H9 (cell line): ENCODE results near the gene ZNF646. TPM values are rescaled to one million over a fixed set of nuclear protein-coding genes. Genes with fewer than 3 reads are reported as not detected.
A peak's percentile ranks its signal among the peaks of the same experiment; 100 is the strongest.

Experiments
- DNase-seq: peaks from one replicate; pipeline ENCODE4 v3.0.0-alpha.2; 2017
- H2AFZ ChIP-seq: one replicate; pipeline ENCODE4 v1.6.1; 2013; ENCODE audit warnings: mild to moderate bottlenecking, low read length, control low read depth, moderate library complexity
- H2AK5ac ChIP-seq: 2 replicates; pipeline ENCODE4 v1.6.1; 2013; ENCODE audit warnings: low read length, control low read depth, mixed read lengths; ENCODE audit not compliant: insufficient read length
- H2BK120ac ChIP-seq: one replicate; pipeline ENCODE4 v1.6.1; 2013; ENCODE audit warnings: low read depth, mild to moderate bottlenecking, low read length, control low read depth, inconsistent platforms; ENCODE audit not compliant: poor library complexity, severe bottlenecking
- H2BK12ac ChIP-seq: 2 replicates; pipeline ENCODE4 v1.6.1; 2013; ENCODE audit warnings: low read length, control low read depth, mixed read lengths, low read depth; ENCODE audit not compliant: insufficient read length
- H2BK15ac ChIP-seq: 2 replicates; pipeline ENCODE4 v1.6.1; 2013; ENCODE audit warnings: low read depth, low read length, control low read depth
- H2BK20ac ChIP-seq: one replicate; pipeline ENCODE4 v1.6.1; 2013; ENCODE audit warnings: low read depth, mild to moderate bottlenecking, low read length, control low read depth, inconsistent platforms; ENCODE audit not compliant: poor library complexity, severe bottlenecking
- H2BK5ac ChIP-seq: 2 replicates; pipeline ENCODE4 v1.6.1; 2013; ENCODE audit warnings: low read length, control low read depth, mixed read lengths; ENCODE audit not compliant: insufficient read length
- H3K14ac ChIP-seq: 2 replicates; pipeline ENCODE4 v1.6.1; 2013; ENCODE audit warnings: low read length, control low read depth; ENCODE audit not compliant: insufficient read depth
- H3K18ac ChIP-seq: 2 replicates; pipeline ENCODE4 v1.6.1; 2013; ENCODE audit warnings: low read depth, mild to moderate bottlenecking, mixed read lengths, low read length, control low read depth; ENCODE audit not compliant: insufficient read length
- H3K23ac ChIP-seq: 2 replicates; pipeline ENCODE4 v1.6.1; 2013; ENCODE audit warnings: low read length, control low read depth, mixed read lengths, low read depth; ENCODE audit not compliant: insufficient read length
- H3K23me2 ChIP-seq: 2 replicates; pipeline ENCODE4 v1.6.1; 2013; ENCODE audit warnings: low read depth, mild to moderate bottlenecking, mixed read lengths, low read length, control low read depth; ENCODE audit not compliant: insufficient read length, poor library complexity, severe bottlenecking
- H3K27ac ChIP-seq: 2 replicates; pipeline ENCODE4 v1.5.1; 2013; ENCODE audit warnings: low read length, control low read depth, mixed read lengths, low read depth; ENCODE audit not compliant: insufficient read length
- H3K27me3 ChIP-seq: 2 replicates; pipeline ENCODE4 v1.6.1; 2013; ENCODE audit warnings: low read length, control low read depth, inconsistent platforms; ENCODE audit not compliant: insufficient read depth
- H3K4ac ChIP-seq: 2 replicates; pipeline ENCODE4 v1.6.1; 2013; ENCODE audit warnings: low read depth, mild to moderate bottlenecking, control low read depth, inconsistent platforms, low read length, moderate library complexity
- H3K4me1 ChIP-seq: 2 replicates; pipeline ENCODE4 v1.6.1; 2013; ENCODE audit warnings: low read length, control low read depth, inconsistent platforms; ENCODE audit not compliant: insufficient read depth
- H3K4me2 ChIP-seq: 2 replicates; pipeline ENCODE4 v1.6.1; 2013; ENCODE audit warnings: low read length, control low read depth, mixed read lengths; ENCODE audit not compliant: insufficient read length, insufficient read depth
- H3K56ac ChIP-seq: 2 replicates; pipeline ENCODE4 v1.6.1; 2013; ENCODE audit warnings: low read depth, mild to moderate bottlenecking, mixed read lengths, low read length, control low read depth; ENCODE audit not compliant: insufficient read length
- H3K79me1 ChIP-seq: 2 replicates; pipeline ENCODE4 v1.6.1; 2013; ENCODE audit warnings: low read depth, mild to moderate bottlenecking, moderate library complexity, low read length, control low read depth, inconsistent platforms; ENCODE audit not compliant: insufficient read depth, poor library complexity, severe bottlenecking
- H3K79me2 ChIP-seq: 2 replicates; pipeline ENCODE4 v1.6.1; 2013; ENCODE audit warnings: low read length, control low read depth, inconsistent platforms; ENCODE audit not compliant: insufficient read depth
- H3K9ac ChIP-seq: 2 replicates; pipeline ENCODE4 v1.6.1; 2013; ENCODE audit warnings: low read length, control low read depth, mixed read lengths; ENCODE audit not compliant: insufficient read length; ENCODE audit errors: extremely low read depth
- H3K9me3 ChIP-seq: one replicate; pipeline ENCODE4 v1.6.1; 2013; ENCODE audit warnings: low read depth, low read length, inconsistent platforms; ENCODE audit not compliant: control insufficient read depth
- H3T11ph ChIP-seq: one replicate; pipeline ENCODE4 v1.6.1; 2013; ENCODE audit warnings: mild to moderate bottlenecking, low read length, control low read depth, inconsistent platforms
- H4K20me1 ChIP-seq: one replicate; pipeline ENCODE4 v1.6.1; 2013; ENCODE audit not compliant: control insufficient read depth, insufficient read length, insufficient read depth
- H4K5ac ChIP-seq: 2 replicates; pipeline ENCODE4 v1.6.1; 2013; ENCODE audit warnings: low read depth, mild to moderate bottlenecking, mixed read lengths, low read length, control low read depth; ENCODE audit not compliant: insufficient read length
- H4K8ac ChIP-seq: replicated peaks from 2 replicates; pipeline ENCODE4 v1.6.1; 2013; ENCODE audit warnings: low read length, control low read depth, mixed read lengths, low read depth; ENCODE audit not compliant: insufficient read length
- H4K91ac ChIP-seq: 2 replicates; pipeline ENCODE4 v1.6.1; 2013; ENCODE audit warnings: low read depth, mild to moderate bottlenecking, moderate library complexity, mixed read lengths, low read length, control low read depth; ENCODE audit not compliant: insufficient read length
- H3K27ac Mint-ChIP-seq, 3 experiments: 2 replicates in 2 of 3; 3 replicates in 1 of 3; pipeline ENCODE4 v1.8.0; 2020 to 2021; ENCODE audit warnings: mixed read lengths in 3 of 3, mild to moderate bottlenecking in 1 of 3, moderate library complexity in 1 of 3
- H3K27me3 Mint-ChIP-seq: 2 replicates; pipeline ENCODE4 v1.8.0; 2021; ENCODE audit warnings: low read depth, mild to moderate bottlenecking, moderate library complexity, mixed read lengths
- H3K36me3 Mint-ChIP-seq, 3 experiments: 2 replicates in 2 of 3; 3 replicates in 1 of 3; pipeline ENCODE4 v1.8.0; 2020 to 2021; ENCODE audit warnings: low read depth in 3 of 3, mixed read lengths in 3 of 3; ENCODE audit not compliant: insufficient read depth in 1 of 3
- H3K4me1 Mint-ChIP-seq, 2 experiments: 2 replicates each; pipeline ENCODE4 v1.8.0; 2020; ENCODE audit warnings: mixed read lengths in 2 of 2
- H3K4me3 Mint-ChIP-seq, 2 experiments: 2 replicates in 1 of 2; 3 replicates in 1 of 2; pipeline ENCODE4 v1.8.0; 2020 to 2021; ENCODE audit warnings: mild to moderate bottlenecking in 2 of 2, mixed read lengths in 2 of 2, moderate library complexity in 1 of 2
- H3K9me3 Mint-ChIP-seq, 2 experiments: 2 replicates in 1 of 2; 3 replicates in 1 of 2; pipeline ENCODE4 v1.8.0; 2020; ENCODE audit warnings: mild to moderate bottlenecking in 2 of 2, mixed read lengths in 2 of 2, moderate library complexity in 1 of 2
- WGBS: extraction: QIAGEN DNeasy Blood & Tissue Kit; methylation state at CpG from one replicate; pipeline ENCODE4 v1.1.7; 2013; ENCODE audit warnings: missing lambda C conversion rate, low lambda C conversion rate, mixed read lengths; ENCODE audit not compliant: insufficient read length; ENCODE audit errors: extremely low coverage; 5-methylcytosine and 5-hydroxymethylcytosine counted together
- total RNA-seq: library from RNA; stranded (reverse); gene quantifications from 2 replicates; pipeline ENCODE4 v1.2.1, GENCODE V29; 2021
- TF ChIP-seq, protein P1 (sequence below): fragments of 200-600 bp; sonication (generic); conservative IDR thresholded peaks from 3 replicates; pipeline ENCODE4 v1.8.0; 2021; ENCODE audit warnings: antibody characterized with exemption, mild to moderate bottlenecking

The ZNF646 gene
- total RNA-seq, 1 experiment from 2014 or later = 29.2 TPM

DNA sequence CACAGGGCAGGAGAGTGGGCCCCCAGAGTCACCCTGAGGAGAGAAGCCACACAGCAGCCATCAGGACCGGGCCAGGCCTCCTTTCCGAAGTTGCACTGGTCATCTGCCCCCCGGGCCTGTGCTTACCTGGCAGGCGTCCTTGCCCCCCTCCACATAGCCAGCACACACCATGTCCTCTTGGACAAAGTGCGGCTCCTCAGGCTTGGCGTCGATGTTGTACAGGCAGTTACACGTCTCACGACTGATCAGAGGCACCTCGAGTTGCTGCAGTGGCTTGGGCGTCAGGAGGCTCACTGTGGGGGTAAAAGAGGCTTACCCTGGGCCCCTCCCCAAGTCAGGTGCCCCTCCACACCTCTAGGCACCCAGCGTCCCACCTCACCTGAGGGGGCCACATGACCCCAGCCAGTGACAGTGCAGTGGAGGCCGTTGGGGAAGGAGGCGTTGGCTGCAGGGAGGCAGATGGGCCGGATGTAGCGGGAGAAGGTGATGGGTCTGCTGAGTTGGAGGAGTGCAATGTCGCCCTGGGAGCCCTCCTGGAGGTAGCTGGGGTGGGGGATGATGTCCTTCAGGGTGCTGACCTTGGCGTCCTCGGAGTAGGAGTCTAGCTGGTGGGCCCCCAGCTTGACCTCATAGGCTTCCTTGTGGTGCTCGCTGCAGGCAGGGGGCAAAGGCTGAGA lies 58.2 kb downstream of the ZNF646 start:
- H3K36me3 Mint-ChIP-seq = peaks cover 27 to 44% (median 40%) of the 10 kb centered on the region in 3 experiments
- H3K9ac ChIP-seq = no peak overlapping the region
- no peak overlapping the region for H3K23ac ChIP-seq
- H3K4me2 ChIP-seq = no peak overlapping the region
- no peak for DNase-seq
- H2BK120ac ChIP-seq = no peak overlapping the region
- H2BK15ac ChIP-seq = no peak overlapping the region
- peak overlapping the region in 2 of 3 experiments; percentile 74 to 88; a peak in 3 of 7 replicates for H3K27ac Mint-ChIP-seq
- H3K9me3 Mint-ChIP-seq = no peaks in the 10 kb centered on the region; a peak in 1 of 5 replicates
- no peaks in the 10 kb centered on the region for H3K9me3 ChIP-seq
- no peak overlapping the region for H4K5ac ChIP-seq
- H3T11ph ChIP-seq = no peak overlapping the region
- WGBS = no CpG with 5 or more reads among the region's 20 CpGs
- H3K27me3 ChIP-seq = no peaks in the 10 kb centered on the region
- no peak overlapping the region for H2AK5ac ChIP-seq
- peaks cover 5% of the 10 kb centered on the region for H3K79me1 ChIP-seq
- H3K79me2 ChIP-seq = peaks cover 4% of the 10 kb centered on the region; the same call in 1 of the 2 replicates
- no peak overlapping the region for H3K4ac ChIP-seq
- TF ChIP-seq, protein P1, sequence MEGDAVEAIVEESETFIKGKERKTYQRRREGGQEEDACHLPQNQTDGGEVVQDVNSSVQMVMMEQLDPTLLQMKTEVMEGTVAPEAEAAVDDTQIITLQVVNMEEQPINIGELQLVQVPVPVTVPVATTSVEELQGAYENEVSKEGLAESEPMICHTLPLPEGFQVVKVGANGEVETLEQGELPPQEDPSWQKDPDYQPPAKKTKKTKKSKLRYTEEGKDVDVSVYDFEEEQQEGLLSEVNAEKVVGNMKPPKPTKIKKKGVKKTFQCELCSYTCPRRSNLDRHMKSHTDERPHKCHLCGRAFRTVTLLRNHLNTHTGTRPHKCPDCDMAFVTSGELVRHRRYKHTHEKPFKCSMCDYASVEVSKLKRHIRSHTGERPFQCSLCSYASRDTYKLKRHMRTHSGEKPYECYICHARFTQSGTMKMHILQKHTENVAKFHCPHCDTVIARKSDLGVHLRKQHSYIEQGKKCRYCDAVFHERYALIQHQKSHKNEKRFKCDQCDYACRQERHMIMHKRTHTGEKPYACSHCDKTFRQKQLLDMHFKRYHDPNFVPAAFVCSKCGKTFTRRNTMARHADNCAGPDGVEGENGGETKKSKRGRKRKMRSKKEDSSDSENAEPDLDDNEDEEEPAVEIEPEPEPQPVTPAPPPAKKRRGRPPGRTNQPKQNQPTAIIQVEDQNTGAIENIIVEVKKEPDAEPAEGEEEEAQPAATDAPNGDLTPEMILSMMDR = no peak
- H3K4me3 Mint-ChIP-seq = no peak overlapping the region
- no peak overlapping the region for H4K91ac ChIP-seq
- H2AFZ ChIP-seq = no peak overlapping the region
- H3K27ac ChIP-seq = no peak overlapping the region
- H3K56ac ChIP-seq = no peak overlapping the region
- peaks cover 18% of the 10 kb centered on the region; the same call in 1 of the 2 replicates for H3K4me1 ChIP-seq
- H3K27me3 Mint-ChIP-seq = no peaks in the 10 kb centered on the region
- no peak overlapping the region for H2BK20ac ChIP-seq
- H3K14ac ChIP-seq = no peak overlapping the region
- no peaks in the 10 kb centered on the region for H4K20me1 ChIP-seq
- H2BK12ac ChIP-seq = no peak overlapping the region
- peaks cover 5% of the 10 kb centered on the region for H3K23me2 ChIP-seq
- no peak overlapping the region for H4K8ac ChIP-seq
- H2BK5ac ChIP-seq = no peak overlapping the region
- no peak overlapping the region for H3K18ac ChIP-seq
- H3K4me1 Mint-ChIP-seq = peaks cover 45 to 53% of the 10 kb centered on the region in 2 experiments
